ENCODE results near the gene AMIGO1.

Gene AMIGO1

DNA sequence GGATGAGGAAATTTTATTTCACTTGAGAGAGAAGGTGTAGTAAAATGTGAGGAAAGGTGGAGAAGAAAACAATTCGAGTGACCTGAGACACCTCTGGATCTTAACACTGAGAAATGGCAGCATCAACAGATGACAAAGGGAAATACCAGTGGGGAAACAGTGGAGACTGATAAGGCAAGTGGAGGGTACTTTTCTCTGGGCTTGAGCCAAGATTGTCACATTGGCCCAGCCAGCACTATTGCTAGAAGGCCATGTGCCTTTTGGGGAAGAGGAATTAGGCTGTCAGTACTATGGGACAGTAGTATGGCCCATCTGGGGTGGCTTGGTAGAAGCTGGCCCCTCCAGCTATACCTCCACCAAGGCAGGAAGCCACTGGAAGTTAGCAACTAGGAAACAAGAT is 34.8 kb downstream of the AMIGO1 start:
- no peak for TF ChIP-seq FOXM1 (IDR thresholded peaks at IDR 0.05; ENCODE audit: borderline replicate concordance, low read depth)
- no peak for TF ChIP-seq CEBPB (IDR thresholded peaks at IDR 0.05)
- TF ChIP-seq REST (IDR thresholded peaks at IDR 0.05; ENCODE audit: low read depth): no peak
- no peak for TF ChIP-seq MAX (IDR thresholded peaks at IDR 0.05)
- no peak for TF ChIP-seq CREB1 (IDR thresholded peaks at IDR 0.05; ENCODE audit: low read depth)
- no peak for TF ChIP-seq EP300 (IDR thresholded peaks at IDR 0.05; ENCODE audit: borderline replicate concordance)
- TF ChIP-seq, protein P1, sequence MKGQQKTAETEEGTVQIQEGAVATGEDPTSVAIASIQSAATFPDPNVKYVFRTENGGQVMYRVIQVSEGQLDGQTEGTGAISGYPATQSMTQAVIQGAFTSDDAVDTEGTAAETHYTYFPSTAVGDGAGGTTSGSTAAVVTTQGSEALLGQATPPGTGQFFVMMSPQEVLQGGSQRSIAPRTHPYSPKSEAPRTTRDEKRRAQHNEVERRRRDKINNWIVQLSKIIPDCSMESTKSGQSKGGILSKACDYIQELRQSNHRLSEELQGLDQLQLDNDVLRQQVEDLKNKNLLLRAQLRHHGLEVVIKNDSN (IDR thresholded peaks at IDR 0.05): no peak
- TF ChIP-seq RAD21 (IDR thresholded peaks at IDR 0.05; ENCODE audit: low read depth): no peak
- TF ChIP-seq TCF12 (IDR thresholded peaks at IDR 0.05; ENCODE audit: low read depth): no peak
- no peak for TF ChIP-seq TEAD4 (IDR thresholded peaks at IDR 0.05)
- no peak for TF ChIP-seq EGR1 (IDR thresholded peaks at IDR 0.05)
- no peak for TF ChIP-seq TAF1 (IDR thresholded peaks at IDR 0.05; ENCODE audit: low read depth)
- no peak for TF ChIP-seq ZBTB7A (IDR thresholded peaks at IDR 0.05; ENCODE audit: low read depth)
- TF ChIP-seq YY1 (IDR thresholded peaks at IDR 0.05; ENCODE audit: low read depth): no peak
- TF ChIP-seq NFIC (IDR thresholded peaks at IDR 0.05): no peak

DNA sequence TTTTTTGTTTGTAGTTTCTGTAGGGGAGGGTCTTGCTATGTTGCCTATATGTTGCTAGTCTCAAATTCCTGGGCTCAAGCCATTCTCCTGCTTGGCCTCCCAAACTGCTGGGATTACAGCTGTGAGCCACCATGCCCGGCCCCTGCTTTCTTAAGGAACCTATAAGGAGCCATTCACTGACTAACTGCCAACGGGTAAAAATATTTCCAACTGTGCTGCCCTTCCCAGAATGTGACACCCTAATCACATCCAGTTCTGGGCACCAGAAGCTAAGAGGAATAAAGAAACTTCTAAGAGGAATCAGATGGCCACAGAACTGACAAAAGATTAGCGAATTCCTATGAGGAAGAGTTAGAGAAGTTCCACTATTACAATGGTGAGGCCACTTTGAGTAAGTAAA is 36.7 kb downstream of the AMIGO1 start:
- TF ChIP-seq FOXM1 (IDR thresholded peaks at IDR 0.05; ENCODE audit: borderline replicate concordance, low read depth) (no peak), YY1 (IDR thresholded peaks at IDR 0.05; ENCODE audit: low read depth) (no peak)

GRCh38 chr1:109470245-109470644 is 39.3 kb downstream of the AMIGO1 start:
- no peak for TF ChIP-seq MAX (IDR thresholded peaks at IDR 0.05)

GRCh38 chr1:109468903-109469302 is 40.6 kb downstream of the AMIGO1 start:
- TF ChIP-seq EGR1 (IDR thresholded peaks at IDR 0.05) (no peak), CREB1 (IDR thresholded peaks at IDR 0.05; ENCODE audit: low read depth) (no peak), TEAD4 (IDR thresholded peaks at IDR 0.05) (no peak), CEBPB (IDR thresholded peaks at IDR 0.05) (no peak), TCF12 (IDR thresholded peaks at IDR 0.05; ENCODE audit: low read depth) (no peak), RAD21 (IDR thresholded peaks at IDR 0.05; ENCODE audit: low read depth) (no peak)

GRCh38 chr1:109468061-109468460 is 41.5 kb downstream of the AMIGO1 start:
- TF ChIP-seq NFIC (IDR thresholded peaks at IDR 0.05): no peak
- no peak for TF ChIP-seq EGR1 (IDR thresholded peaks at IDR 0.05)
- no peak for TF ChIP-seq TCF12 (IDR thresholded peaks at IDR 0.05; ENCODE audit: low read depth)
- no peak for TF ChIP-seq TAF1 (IDR thresholded peaks at IDR 0.05; ENCODE audit: low read depth)
- TF ChIP-seq, protein P1 (IDR thresholded peaks at IDR 0.05): no peak
- no peak for TF ChIP-seq CEBPB (IDR thresholded peaks at IDR 0.05)
- no peak for TF ChIP-seq ZBTB7A (IDR thresholded peaks at IDR 0.05; ENCODE audit: low read depth)

DNA sequence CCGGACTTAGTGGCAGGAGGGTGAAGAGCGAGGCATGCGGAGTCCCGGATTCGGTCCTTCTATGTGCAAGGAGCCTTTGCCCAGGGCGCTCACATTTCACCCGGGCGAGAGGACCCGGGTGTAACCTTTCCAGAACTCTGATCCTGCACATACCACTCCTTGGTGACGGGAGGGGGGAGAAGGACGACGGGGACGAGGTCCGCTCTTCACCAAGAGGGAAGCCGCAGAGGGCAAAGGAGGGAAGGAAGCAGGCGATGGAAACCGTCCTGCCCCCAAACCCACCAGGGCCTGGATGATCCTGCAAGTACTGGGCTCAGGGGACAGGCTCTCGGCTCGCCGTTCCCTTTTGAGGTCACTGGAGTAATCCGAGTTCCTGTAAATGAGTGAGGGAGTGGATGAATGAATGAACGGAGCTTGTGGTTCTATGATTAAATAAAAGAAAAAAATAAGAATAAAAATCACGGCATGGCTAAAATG is 42.2 kb downstream of the AMIGO1 start:
- TF ChIP-seq NFIC (IDR thresholded peaks at IDR 0.05) (no peak), CEBPB (IDR thresholded peaks at IDR 0.05) (no peak), ZBTB7A (IDR thresholded peaks at IDR 0.05; ENCODE audit: low read depth) (no peak), REST (IDR thresholded peaks at IDR 0.05; ENCODE audit: low read depth) (no peak), TAF1 (IDR thresholded peaks at IDR 0.05; ENCODE audit: low read depth) (no peak), CREB1 (IDR thresholded peaks at IDR 0.05; ENCODE audit: low read depth) (no peak), YY1 (IDR thresholded peaks at IDR 0.05; ENCODE audit: low read depth) (no peak), MAX (IDR thresholded peaks at IDR 0.05) (no peak), TCF12 (IDR thresholded peaks at IDR 0.05; ENCODE audit: low read depth) (no peak), TEAD4 (IDR thresholded peaks at IDR 0.05) (no peak)
- TF ChIP-seq, protein P1 (IDR thresholded peaks at IDR 0.05): no peak

Measured in Ishikawa (cell line).